GM10847 (cell line): ENCODE data around the gene ALPK3.

ENCODE experiments used
- POLR2A ChIP-seq: IDR thresholded peaks from 2 replicates; pipeline ENCODE4 v1.6.1; 2011; ENCODE audit not compliant: insufficient read length; ENCODE audit errors: extremely low read depth

The ALPK3 gene

DNA sequence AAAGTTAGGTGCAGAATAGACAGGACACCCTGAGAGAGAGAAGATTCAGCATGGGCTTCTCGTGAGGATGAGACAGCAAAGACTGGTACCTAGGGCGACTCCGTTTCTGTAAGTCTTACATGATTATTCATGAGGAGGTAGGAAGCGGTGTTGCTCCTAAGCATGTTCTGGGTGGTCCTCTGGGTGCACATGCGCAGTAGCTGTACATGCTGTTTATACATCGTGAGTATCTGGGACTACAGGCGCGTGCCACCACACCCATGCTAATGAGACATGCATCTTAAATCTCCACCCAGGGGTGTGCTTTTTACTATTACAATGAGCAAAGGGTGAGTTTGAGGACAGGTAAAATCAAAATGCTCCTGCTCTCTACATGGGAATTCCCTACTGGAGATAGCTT, 12.3 kb downstream of the ALPK3 start:
- no peak for TF ChIP-seq POLR2A

DNA sequence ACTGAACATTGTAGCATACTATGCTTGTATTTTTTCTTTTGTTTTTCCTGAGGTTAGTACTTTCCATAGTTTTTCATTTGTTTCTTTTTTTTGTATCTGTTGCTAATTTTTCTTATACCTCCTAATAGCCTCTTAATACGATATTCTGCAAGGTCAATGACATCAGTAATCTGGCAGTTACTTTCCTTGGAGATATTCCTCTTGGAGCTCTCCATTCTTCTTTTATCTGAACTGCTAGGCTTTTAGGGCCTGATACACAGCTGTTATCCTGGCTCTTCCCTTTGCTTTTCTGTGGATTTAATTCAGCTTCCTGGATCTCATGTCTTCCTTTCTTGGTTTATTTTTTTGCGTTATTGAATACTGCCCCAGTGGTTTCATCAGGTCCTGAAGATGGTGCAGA, 12.9 kb downstream of the ALPK3 start:
- no peak for TF ChIP-seq POLR2A

DNA sequence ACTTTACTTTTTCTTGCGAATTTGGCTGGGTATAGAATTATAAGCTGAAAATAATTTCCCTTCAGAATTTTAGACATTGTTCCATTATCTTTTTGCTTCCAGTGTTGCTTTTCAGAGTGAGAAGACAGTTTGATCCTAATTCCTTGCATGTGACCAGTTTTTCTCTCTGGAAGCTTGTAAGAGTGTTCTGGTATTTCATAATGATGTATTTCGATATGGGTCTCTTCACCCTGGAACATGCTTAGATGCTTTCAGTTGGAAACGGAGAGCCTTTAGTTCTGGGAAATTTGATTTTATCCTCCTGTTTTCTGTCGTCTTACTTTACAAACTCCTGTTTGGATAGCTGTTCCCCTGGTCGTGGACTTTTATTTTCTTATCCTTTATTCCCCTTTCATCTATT, 13.9 kb downstream of the ALPK3 start:
- TF ChIP-seq POLR2A, result no peak

DNA sequence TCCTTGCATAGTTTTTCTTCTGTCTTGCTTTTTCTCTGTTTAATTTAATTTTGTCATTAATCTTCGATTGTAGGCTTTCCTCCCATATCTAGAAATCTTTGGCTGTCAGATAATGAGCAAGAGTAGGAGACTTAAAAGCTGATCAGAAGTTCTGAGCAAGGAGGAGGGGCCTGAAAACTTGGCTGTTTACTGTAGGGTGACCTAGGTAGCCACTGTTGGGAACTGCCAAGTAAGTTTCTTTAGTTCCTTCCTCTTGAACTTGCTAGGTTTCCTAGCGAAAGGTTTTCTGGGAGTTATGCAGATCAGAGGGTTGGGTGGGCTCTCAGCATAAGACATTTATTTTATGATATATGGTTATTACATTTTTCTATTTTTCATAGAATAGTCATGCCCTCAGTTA, 14.5 kb downstream of the ALPK3 start:
- no peak for TF ChIP-seq POLR2A

DNA sequence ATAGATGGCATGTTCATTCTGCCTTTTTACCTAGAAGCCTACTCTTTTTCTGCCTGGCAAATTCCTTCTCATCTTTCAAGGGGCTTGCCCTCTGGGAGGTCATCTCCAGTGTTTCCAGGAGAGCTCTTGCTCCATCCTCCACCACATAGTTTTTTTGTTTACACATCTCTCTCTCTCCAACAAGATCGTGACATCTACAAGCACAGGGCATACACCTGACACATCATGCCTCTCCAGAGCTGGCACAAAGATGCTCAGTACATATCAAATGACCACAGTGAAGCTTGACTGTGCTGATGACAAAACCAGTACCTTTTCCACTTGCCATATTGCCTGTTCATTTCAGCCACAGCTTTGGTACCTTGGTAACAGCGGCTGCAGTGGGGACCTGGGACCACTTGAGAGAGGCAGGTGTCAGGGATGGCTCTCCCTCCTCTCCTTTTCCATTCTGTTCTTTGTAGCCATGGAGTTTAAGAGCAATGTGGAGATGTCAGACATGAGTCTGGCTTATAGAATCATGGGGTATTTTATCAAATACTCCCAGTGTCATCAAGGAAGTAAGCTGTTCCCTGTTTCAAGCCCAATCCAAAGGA, 15.4 kb downstream of the ALPK3 start:
- TF ChIP-seq POLR2A, result no peak

DNA sequence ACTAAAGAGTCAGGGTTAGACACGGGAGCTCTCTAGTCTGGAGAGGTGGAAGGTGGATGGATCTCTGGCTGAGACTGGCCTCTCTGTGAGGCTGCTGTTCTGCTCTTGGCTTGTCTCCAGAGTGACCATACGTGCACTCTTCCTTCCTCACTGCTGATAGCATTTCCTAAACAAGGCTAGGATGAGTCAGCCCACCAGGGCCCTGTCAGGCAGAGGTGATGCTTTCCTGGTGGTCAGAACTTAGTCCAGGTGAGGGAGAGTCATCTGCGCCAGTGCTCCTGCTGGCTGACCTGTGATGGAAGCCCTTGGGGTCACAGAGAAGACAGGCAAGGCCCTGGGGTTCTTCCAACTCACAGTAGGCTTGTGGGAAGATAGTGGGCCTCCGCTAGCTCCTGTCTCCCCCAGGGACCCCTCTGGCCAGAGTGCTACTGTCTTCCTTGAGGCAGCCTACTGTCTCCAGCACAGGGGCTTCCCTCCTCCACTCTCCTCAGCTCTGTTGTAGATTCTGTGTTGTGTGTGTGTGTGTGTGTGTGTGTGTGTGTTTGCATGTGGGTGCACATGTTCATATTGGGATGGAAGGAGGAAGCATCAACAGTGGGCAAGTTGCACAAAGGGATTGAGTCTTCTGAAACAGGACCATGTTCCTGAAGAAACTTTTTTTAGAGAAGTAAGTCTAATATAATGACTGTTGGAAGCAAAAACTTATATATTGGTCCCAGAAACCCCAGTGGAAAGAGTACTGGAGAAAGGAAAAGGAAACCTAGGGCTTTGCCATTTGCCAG, 16.5 kb downstream of the ALPK3 start:
- TF ChIP-seq POLR2A, result no peak

DNA sequence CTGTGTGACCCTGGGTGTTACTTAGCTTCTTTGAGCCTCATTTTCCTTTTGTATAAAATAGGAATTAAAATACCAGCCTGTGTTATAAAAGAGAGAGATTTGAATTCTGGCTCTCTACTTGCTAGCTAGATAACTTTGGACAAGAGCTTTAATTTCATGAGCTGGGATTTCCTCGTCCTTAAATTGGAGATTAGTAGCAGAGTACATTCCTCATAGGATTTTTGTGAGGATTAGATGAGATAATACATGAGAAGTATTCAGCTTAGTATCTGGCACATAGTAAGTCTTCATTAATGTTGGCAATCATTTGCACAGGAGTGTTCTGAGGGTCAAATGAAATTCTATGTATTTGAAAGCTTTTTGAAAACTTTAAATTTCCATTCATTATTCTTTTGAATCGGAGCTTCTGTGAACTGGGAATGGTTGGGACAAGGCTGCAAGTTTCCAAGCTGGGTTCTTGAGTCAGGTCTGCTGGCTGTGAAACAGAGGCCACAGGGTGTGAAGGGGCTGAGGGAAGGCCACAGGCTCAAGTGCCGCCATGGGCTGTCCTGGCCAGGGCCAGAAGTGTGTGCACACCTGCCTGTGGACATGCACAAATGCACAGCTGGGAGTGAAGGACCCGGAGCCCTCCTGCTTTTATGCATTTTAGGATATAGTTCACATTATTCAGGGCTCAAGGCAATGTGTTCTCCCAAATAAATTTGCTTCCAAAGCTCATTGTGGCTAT, 17.2 kb downstream of the ALPK3 start:
- TF ChIP-seq POLR2A, result no peak

DNA sequence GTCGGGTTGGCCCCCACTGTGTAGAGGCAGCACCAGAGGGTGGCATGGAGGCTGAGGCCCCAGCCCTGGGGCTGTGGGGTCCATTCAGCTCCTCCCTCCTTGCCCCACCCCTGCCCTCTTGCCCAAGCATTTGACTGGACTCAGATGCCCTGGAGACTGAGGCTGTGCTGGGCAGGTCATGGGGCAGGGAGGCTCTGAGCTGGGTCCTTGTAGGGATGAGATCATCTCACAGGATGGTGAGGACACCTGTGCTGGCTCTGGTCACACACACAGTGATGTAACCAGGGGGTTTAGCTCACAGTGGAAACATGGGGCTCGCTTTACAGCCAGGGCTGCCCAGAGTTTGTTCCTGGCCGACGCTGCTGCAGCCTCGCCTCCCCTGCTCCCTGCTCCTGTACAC, 17.8 kb downstream of the ALPK3 start:
- TF ChIP-seq POLR2A, result no peak

DNA sequence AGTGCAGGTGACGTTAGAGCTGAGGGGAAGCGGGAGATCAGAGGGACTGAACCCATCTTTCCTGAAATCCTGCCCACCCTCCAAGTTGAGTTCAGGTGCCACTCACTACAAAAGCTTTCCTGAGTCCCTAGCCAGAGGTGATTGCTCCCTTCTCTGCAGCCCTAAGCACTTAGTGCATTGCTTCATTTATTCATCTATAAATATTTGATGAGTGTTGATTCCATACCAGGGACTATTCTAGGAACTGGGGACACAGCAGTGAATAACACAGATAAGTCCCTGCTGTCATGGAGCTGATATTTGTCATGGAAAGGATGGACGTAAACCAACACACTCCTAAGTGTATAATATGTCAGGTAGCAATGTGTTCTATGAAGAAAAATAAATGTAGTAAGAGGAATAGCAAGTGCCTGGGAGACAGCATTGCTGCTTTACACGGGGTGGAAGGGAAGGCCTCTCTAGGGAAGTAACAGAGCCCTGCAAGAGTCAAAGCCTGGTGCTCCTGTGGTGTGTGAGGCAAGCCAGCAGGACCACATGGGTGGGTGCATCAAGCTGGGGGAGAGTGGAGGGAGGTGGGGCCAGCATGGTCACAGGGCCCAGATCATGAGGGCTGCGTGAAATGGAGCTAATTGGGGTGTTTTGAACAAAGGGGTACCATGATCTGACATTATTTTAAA, 18.6 kb downstream of the ALPK3 start:
- TF ChIP-seq POLR2A, result no peak

DNA sequence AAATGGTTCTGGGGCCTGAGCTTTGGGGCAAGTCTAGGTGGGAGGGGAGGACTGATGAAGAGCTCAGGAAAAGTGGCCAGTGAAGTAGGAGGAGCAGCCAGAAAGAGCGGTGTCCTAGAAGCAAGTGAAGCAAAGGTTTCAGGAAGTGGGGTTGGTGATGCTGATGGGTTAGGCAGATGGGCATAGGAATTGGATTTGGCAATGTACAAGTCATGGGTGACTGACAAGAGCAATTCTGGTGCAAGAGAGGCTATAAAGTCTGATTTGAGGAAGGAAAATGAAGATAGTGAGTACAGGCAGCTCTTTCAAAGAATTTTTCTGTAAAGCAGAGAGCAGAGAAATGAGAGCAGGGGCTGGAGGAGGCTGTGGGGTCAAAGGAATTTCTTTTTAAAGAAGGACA, 19.7 kb downstream of the ALPK3 start:
- TF ChIP-seq POLR2A, result no peak

DNA sequence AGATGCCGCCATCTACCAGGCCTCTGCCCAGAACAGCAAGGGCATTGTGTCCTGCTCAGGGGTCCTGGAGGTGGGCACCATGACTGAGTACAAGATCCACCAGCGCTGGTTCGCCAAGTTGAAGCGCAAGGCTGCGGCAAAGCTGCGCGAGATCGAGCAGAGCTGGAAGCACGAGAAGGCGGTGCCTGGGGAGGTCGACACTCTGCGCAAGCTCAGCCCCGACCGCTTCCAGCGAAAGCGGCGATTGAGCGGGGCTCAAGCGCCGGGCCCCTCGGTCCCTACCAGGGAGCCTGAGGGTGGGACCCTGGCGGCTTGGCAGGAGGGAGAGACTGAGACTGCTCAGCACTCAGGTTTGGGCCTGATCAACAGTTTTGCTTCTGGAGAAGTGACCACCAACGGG, 22.6 kb downstream of the ALPK3 start:
- no peak for TF ChIP-seq POLR2A

DNA sequence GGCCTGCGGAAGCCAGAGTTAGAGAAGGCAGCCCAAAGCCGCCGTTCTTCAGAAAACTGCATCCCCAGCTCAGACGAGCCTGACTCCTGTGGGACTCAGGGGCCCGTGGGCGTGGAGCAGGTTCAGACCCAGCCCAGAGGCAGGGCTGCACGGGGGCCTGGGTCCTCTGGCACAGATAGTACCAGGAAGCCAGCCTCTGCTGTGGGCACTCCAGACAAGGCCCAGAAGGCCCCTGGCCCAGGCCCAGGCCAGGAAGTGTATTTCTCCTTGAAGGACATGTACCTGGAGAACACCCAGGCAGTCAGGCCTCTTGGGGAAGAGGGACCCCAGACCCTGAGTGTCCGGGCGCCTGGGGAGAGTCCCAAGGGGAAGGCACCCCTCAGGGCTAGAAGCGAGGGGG, 23.1 kb downstream of the ALPK3 start:
- no peak for TF ChIP-seq POLR2A

DNA sequence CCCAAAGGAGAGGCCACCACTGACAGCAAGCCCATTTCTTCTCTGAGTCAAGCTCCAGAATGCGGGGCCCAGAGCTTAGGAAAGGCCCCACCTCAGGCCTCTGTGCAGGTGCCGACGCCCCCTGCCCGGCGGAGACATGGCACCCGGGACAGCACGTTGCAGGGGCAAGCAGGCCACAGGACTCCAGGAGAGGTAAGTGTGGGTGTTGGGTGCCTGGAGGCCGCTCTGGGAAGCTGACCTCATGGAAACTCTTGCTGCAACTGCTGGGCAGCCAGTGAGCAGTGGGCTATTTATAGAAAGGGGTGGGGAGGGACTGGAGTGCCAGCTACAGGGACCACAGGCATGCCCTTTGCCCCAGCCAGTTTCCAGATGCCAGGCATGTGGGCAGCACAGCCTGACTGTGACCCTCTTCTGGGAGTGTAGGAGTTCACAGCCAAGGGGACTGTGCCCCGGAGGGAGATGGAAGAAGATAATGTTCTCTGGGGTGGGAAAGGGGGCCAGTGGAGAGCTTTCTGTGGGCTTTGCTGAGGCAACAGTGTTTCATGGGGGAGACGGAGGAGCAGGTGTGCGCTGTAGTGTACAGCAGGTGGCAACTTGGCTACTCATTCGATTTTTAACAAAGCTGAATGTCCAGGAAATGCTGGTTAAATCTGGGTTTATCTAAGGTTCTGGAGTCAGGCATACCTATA, 23.7 kb downstream of the ALPK3 start:
- no peak for TF ChIP-seq POLR2A

DNA sequence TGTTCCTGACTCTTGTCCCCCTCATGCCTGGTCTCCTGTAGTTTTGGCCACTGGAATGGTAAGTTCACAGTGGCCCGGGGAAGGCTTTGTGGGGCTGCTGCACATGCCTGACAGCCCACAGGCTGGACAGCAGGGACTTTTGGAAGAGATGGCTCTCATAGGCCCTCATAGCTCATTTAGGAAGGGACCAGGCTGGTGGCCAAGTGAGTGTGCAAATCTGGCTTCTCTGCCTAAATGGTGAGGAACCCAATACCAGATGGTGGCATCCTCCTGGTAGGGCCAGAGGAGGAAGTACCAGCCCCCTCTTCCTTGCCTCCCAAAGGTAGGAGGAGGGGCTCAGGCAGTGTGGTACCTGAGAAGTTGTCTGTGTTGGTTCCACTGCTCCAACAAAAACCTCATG, 25.6 kb downstream of the ALPK3 start:
- TF ChIP-seq POLR2A, result no peak

DNA sequence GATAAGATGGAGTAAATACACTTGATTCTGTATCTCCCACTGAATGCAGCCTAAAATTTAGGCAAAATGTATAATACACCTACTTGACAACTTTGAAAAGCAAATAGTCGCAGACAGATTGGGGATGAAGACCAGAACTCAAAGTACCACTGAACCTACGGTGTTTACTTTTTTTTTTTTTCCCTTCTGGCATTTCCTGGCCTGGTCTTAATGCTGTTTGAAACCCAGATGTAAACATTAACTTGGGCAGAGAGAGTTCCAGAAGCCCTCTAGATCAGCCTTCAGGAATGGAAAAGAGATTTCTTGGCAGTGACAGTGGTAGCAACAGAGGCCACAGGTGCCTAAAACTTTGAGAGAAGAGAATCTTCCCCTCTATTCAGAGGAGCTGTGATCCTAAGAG, 27.8 kb downstream of the ALPK3 start:
- TF ChIP-seq POLR2A, result no peak

DNA sequence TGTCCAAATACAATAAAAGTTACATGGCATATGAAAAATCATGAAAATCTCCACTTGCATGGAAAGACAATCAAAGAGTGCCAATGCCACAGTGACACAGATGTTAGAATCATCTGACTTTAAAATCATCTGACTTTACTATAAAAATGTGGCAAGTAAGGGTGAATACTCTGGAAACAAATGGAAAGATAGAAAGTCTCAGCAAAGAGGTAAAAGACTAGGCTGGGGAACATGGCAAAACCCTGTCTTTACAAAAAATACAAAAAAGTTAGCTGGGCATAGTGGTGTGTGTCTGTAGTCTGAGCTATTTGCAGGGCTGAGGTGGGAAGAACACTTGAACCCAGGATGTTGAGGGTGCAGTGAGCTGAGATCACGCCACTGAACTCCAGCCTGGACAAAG, 29.1 kb downstream of the ALPK3 start:
- TF ChIP-seq POLR2A, result no peak

DNA sequence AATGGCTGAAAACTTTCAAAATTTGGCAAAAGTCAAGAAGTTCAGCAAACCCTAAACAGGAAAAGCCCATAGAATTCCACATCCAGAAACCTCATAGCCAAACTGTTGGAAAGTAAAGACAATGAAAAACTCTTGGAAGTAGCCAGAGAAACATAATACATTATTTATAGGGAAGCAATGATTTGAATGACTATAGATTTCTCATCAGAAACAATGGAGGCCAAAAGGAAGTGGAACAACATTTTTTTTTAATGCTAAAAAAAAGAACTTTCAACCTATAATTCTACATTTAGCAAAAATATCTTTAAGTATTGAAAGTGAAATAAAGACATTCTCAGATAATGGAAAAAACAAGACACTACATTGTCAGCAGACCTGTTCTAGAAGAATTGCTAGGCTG, 30.2 kb downstream of the ALPK3 start:
- no peak for TF ChIP-seq POLR2A
